HFF-Myc (cell line): ENCODE data around the gene ELOB.

Source experiments
- DNase-seq: peaks from one replicate; pipeline ENCODE4 v3.0.0-alpha.2; 2011; ENCODE audit warnings: low read depth; ENCODE audit errors: extremely low read depth
- H3K4me3 ChIP-seq: replicated peaks from 2 replicates; pipeline ENCODE4 v1.5.1; 2011; ENCODE audit warnings: low read depth, mild to moderate bottlenecking, control low read depth, low read length
- TF ChIP-seq, protein P1 (sequence below): IDR thresholded peaks from 2 replicates; pipeline ENCODE4 v1.5.1; 2012; ENCODE audit warnings: mild to moderate bottlenecking, low read depth, low read length, control low read depth; ENCODE audit errors: missing control alignments

Gene ELOB

DNA sequence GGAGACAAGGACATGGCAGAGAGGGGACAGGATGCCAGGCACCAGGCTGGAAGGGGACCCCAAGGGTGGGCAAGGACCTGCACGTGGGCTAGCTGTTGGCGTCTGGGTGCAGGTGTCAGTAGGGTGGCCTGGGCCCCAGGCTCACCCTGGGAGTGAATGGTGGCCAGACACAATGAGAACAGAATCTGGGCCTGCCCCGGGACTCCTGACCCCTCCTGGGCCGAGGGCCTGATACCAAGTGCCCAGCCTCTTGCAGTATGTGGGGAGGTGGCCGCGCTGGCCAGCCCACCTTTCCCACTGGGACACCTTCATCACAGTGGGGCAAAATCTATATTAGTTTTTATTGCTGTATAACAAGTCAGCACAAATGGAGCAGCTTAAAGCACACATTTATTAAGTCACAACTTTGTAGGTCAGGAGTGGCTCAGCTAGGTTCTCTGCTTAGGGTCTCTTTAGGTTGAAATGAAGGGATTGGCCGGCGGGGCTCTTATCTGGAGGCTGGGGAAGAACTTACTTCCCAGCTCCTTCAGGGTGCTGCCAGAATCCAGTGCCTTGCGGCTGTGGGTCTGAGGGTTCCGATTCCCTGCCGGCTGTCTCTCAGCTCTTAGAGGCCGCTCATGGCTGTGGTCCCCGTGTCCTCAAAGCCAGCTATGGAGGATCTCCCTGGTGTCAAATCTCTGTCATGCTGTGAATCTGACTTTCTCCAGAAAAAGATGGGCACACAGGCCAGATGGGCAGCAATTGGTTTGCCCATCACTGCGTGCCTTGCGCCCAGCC lies 6.7 kb upstream of the ELOB start:
- H3K4me3 ChIP-seq: no peak overlapping the region
- TF ChIP-seq, protein P1, sequence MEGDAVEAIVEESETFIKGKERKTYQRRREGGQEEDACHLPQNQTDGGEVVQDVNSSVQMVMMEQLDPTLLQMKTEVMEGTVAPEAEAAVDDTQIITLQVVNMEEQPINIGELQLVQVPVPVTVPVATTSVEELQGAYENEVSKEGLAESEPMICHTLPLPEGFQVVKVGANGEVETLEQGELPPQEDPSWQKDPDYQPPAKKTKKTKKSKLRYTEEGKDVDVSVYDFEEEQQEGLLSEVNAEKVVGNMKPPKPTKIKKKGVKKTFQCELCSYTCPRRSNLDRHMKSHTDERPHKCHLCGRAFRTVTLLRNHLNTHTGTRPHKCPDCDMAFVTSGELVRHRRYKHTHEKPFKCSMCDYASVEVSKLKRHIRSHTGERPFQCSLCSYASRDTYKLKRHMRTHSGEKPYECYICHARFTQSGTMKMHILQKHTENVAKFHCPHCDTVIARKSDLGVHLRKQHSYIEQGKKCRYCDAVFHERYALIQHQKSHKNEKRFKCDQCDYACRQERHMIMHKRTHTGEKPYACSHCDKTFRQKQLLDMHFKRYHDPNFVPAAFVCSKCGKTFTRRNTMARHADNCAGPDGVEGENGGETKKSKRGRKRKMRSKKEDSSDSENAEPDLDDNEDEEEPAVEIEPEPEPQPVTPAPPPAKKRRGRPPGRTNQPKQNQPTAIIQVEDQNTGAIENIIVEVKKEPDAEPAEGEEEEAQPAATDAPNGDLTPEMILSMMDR: no peak
- no peak for DNase-seq

- no peak overlapping the region for H3K4me3 ChIP-seq
- DNase-seq: no peak
- TF ChIP-seq, protein P1: no peak
Measured at GRCh38 chr16:2782583-2783351, 5.7 kb upstream of the ELOB start.

DNA sequence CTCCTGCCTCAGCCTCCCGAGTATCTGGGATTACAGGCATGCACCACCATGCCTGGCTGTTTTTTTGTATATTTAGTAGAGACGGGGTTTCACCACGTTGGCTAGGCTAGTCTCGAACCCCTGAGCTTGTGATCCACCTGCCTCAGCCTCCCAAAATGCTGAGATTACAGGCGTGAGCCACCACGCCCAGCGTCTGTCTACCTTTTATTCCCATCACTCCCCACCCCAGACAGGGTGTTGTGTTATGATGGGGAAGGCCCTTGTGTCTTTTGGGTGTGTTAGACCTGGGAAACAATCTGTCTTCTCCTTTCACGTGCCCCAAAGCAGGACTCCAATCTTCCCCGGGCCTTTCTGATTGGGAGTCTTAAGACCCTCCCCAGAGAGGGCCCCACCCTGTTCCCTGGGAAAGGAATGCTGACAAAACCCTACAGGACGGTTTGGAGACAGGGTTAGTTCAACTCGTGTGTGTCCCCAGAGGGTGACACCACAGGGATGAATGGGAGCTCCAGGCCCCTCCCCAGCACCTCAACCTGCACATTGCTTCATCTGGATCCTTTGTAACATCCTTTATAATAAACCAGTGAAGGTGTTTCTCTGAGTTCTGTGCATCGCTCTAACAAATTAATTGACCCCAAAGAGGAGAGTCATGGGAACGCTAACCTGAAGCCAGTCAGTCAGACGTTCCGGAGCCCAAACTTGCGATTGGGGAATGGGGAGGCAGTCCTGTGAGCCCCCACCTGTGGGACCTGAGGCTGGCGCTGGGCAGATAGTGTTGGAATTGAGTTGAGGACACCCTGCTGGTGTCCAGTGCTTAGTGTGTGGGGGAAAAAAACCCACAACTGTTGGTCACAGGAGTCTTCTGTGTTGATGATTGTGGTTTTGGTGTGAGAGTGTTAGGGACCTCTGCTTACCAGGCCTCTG lies 3.2 kb upstream of the ELOB start:
- TF ChIP-seq, protein P1: no peak
- H3K4me3 ChIP-seq: no peak overlapping the region
- DNase-seq: no peak

DNA sequence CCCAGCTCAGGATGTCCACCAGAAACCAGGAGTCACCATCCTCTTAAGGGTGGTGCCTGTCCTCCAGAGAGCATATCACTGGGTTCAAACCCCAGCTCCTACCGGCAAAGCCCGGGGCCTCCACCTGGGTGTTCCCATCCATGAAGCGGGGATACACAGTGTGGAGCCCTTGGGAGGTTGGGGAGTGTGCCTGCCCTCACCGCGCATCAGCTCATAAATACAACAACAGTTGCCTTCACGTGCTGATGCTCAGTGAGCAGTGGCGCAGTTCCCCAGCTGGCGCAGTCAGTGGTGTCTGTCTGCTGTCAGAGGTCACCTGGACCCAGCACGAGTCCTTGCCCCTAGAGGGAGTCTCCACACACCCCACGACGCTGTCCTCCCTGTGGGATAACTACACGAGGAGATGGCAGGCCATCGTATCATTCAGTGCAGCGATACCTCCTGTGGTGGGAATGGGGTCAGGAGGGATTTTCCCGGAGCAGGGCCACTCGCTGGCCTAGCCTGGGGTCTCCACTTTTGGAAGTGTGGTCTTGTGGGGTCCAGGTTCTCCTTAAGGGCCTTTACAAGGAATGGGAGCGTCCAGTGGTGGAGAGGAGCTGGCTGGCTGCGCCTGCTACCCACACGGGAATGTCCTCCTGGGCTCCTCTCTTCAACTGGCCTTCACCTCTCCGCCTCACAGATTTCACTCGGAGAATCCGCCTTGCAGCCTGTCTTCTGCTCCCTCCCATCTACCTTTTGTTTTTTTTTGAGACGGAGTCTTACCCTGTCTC lies 2.3 kb upstream of the ELOB start:
- TF ChIP-seq, protein P1: no peak
- DNase-seq: no peak
- H3K4me3 ChIP-seq: no peak overlapping the region

DNA sequence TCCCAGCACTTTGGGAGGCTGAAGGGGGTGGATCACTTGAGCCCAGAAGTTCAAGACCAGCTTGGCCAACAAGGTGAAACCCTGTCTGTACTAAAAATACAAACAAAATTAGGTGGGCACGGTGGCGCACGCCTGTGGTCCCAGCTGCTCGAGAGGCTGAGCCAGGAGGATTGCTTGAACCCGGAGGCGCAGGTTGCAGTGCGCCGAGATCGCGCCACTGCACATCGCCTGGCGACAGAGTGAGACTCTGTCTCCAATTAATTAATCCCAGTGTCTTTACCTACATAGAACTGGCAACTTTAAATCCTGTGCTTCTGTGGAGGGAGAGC lies 1.5 kb upstream of the ELOB start:
- TF ChIP-seq, protein P1: no peak
- DNase-seq: no peak
- peak overlapping the region; percentile 93 for H3K4me3 ChIP-seq
